ENCODE data around the gene PLA2G15.
A peak's percentile ranks its signal among the peaks of the same experiment; 100 is the strongest.

Gene PLA2G15

GRCh38 chr16:68244903-68245853, at the start of gene PLA2G15:
Gene PLA2G15, plus strand, starts transcription at chr16:68245373. Its CDS starts 54 bp downstream, at chr16:68245427.
- peak; percentile 70 for DNase-seq

GRCh38 chr16:68197250-68197649, 47.9 kb upstream of the PLA2G15 start:
- DNase-seq = no peak

DNA sequence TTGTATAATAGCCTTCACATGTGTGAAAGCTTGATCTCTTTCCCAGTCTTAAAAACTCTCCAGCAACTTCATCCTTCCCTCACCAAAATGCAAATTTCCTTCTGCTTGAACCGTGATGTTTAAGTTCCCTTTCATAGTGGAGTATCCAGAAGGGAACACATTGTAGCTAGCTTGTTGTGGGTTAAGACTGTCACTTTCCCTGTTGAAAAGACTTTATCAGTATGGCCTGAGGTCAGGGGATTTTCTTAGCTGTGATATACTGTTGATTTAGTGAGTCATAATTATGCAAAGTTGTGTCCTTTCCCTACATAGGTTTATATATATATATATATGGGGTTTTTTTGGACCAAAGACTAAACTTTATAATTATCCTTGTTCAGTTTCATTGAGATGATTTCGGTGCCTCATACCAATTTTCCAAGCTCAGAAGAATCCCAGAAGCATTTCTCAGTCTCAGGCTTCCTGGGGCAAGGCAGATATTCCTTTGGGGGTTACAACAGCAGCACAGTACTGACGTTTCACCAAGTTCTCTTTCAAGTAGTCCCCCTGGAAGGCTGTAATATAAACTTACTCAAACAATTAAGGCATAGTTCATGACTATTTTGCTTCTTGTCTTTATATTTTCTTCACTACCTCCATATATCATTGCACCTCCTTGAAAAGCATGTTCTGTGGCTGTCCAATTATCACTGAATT, 44.9 kb upstream of the PLA2G15 start:
- DNase-seq = no peak

- peak; percentile 3 for DNase-seq
Observed at GRCh38 chr16:68202091-68202519, 43.1 kb upstream of the PLA2G15 start.

- DNase-seq = no peak
Observed at GRCh38 chr16:68206245-68206644, 38.9 kb upstream of the PLA2G15 start.

GRCh38 chr16:68214726-68215125, 30.4 kb upstream of the PLA2G15 start:
- DNase-seq = no peak

- DNase-seq = no peak
Observed at GRCh38 chr16:68215302-68215701, 29.9 kb upstream of the PLA2G15 start.

GRCh38 chr16:68216240-68216639, 28.9 kb upstream of the PLA2G15 start:
- no peak for DNase-seq

DNA sequence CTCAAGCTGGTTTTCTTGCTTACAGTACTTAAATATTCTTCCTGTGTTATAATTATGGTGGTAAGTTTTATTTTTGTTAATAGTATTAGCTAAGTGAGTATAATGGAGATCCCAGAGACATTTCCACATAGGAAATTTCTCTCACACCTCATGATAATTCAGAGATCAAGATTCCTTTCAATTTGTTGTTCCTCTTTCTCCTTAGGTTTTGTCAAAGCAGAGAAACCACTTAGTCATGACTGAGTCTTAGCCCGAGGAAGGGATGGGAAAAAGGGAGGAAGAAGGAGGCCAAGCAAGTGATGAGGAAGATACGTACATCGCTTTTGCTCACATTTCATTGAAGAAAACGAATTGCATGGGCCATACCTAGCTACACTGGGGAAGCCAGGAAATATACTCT, 27.7 kb upstream of the PLA2G15 start:
- DNase-seq = no peak

- no peak for DNase-seq
Observed at GRCh38 chr16:68219725-68220351, 25.3 kb upstream of the PLA2G15 start.

DNA sequence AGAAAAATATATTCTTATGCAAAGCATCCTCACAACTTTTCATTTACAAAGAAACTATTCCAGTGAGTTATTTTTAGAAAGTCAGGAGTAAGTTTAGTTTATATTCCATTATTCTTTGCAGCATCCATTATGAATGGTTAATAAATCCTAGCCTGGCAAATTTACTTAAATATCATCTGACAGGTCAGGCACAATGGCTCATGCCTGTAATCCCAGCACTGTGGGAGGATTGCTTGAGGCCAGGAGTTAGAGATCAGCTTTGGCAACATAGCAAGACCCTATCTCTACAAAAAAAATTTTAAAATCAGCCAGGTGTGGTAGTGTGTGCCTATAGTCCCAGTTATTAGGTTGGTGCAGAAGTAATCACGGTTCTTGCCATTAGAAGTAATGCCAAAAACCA, 22.1 kb upstream of the PLA2G15 start:
- no peak for DNase-seq

DNA sequence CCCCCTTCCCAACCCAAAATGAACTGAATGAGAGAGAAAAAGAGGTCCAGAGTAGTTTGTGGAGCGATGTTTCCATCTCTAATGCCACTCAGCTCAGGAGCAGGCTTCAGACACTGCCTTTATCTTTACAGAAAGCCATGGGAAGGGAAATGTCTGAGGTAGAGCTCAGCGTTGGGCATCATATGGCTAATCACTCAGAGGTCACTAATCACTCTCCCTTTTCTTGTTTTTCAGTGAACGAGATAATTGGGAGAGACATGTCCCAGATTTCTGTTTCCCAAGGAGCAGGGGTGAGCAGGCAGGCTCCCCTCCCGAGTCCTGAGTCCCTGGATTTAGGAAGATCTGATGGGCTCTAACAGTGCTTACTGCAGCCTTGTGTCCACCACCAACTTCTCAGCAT, 19.1 kb upstream of the PLA2G15 start:
- no peak for DNase-seq

GRCh38 chr16:68227183-68227793, 17.9 kb upstream of the PLA2G15 start:
- DNase-seq = no peak

- DNase-seq = no peak
Observed at GRCh38 chr16:68227850-68228553, 17.2 kb upstream of the PLA2G15 start.

GRCh38 chr16:68228652-68229051, 16.5 kb upstream of the PLA2G15 start:
- DNase-seq = no peak

DNA sequence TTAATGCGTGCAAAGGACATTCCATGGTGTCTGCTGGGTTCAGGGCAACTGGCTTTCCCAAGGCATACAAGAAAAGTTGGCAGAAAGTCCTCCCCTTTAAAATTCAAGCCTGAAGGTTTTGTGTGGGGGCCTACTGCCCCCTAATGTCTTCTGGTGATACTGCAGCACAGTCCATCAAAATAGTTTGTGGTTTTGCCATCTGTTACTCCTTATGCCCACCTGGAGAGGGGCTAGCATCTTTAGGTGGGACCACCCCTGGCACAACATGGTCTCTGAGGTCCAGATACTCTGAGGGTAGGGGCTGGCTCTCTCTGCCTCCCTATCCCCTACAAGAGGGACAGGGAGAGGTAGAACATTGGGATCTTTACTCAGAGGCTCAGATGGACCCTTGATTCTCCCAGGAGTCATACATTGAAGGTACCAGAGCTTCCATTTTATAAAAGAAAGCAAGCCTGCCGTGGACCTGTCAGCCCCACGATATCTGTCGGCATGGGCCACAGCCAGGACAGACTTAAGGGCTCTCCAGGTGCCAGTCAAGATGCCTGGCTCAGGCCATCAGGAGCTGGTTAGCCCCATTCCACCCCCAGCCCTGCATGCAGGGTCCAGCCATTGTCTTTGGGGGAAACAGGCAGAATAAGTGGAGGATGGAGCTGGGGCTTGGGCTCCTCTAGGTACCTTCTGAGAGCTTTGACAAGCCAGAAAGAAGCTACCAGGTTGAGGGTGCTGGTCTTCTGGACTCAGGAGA, 15.6 kb upstream of the PLA2G15 start:
- peak; percentile 67 for DNase-seq

GRCh38 chr16:68230176-68230571, 15.0 kb upstream of the PLA2G15 start:
- no peak for DNase-seq

DNA sequence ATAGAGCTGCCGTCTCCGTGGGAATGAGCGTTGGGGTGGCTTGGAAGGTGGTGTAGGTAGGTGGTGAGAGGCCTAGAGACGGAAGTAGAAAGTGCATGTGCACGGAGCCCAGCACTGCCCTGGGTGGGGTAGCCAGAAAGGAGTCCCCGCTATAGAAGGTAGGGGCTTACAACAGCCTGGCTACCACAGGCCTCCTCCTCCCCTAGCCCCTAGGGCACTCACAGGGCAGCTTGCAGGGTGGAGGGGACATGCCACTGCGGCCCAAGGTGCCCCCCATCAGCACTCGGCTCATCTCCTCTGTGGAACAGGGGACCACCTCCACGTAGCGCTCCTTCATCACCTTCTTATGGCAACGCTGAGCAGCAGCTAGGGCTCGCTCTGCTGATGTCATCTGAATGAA, 14.2 kb upstream of the PLA2G15 start:
- DNase-seq = no peak

- DNase-seq = no peak
Observed at GRCh38 chr16:68231384-68232136, 13.6 kb upstream of the PLA2G15 start.

DNA sequence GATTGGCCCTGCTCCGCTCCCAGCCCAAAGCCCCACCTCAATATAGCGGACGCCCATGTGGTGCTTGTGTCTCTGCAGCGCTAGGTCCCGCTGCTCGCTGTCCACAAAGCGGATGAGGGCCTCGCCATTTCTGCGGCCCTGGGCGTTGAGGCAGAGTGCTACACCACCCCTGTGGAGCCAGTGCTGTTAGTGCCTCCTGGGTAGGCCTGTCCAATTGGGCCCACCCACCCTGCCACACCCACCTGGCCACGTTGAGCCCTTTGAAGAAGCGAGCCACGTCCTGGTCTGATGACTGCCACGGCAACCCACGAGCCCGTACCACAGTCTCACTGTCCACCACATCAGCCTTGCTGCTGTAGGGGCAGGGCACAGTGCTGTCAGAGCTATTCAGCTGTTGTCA, 12.8 kb upstream of the PLA2G15 start:
- no peak for DNase-seq

Measured in NCI-H1694 (cell line).